ENCODE results near the gene CCNB1.
A peak's percentile ranks its signal among the peaks of the same experiment; 100 is the strongest.
"Not testable (repeated sequence)": the region's sequence is repeated elsewhere in the genome, so short reads cannot be mapped to it uniquely, and the experiment has no call there.

The CCNB1 gene

DNA sequence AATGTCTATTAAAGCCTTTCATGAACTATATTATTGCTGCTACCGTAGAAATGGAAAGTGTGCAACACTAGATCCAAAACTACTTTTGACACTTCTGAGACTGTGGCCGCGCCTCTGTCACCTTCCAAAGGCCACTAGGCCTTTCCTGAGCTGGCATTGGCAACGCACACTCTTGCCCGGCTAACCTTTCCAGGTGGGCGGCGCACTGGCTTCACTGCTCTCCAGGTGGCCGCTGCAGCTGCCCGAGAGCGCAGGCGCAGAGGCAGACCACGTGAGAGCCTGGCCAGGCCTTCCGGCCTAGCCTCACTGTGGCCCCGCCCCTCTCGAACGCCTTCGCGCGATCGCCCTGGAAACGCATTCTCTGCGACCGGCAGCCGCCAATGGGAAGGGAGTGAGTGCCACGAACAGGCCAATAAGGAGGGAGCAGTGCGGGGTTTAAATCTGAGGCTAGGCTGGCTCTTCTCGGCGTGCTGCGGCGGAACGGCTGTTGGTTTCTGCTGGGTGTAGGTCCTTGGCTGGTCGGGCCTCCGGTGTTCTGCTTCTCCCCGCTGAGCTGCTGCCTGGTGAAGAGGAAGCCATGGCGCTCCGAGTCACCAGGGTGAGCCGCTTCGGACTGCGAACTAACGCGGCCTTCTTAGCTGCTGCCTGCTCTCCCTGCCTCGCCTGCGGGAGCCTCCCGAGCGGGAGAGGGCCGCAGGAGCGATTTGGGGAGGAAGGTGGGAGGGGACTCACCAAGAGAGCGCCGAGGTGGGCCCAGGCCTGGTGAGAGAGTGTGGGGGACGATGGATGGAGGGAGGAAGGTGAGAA, at the start of gene CCNB1:
CCNB1 (plus strand) TSS at position 465 of the 807 bp plus-strand sequence; CDS start at position 578, 113 bp downstream.
- DNase-seq: peak; percentile 97 to 99

DNA sequence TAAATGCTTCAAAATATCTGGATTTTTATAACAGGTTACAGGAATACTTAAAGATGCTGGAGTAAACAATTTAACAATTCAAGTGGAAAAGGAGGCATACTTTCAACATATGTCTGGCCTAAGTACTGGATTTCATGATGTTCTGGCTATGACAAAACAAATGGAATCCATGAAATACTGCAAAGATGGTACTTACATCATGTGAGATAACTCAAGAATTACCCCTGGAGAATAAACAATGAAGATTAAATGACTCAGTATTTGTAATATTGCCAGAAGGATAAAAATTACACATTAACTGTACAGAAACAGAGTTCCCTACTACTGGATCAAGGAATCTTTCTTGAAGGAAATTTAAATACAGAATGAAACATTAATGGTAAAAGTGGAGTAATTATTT, 37.5 kb upstream of the CCNB1 start:
- DNase-seq: no peak

DNA sequence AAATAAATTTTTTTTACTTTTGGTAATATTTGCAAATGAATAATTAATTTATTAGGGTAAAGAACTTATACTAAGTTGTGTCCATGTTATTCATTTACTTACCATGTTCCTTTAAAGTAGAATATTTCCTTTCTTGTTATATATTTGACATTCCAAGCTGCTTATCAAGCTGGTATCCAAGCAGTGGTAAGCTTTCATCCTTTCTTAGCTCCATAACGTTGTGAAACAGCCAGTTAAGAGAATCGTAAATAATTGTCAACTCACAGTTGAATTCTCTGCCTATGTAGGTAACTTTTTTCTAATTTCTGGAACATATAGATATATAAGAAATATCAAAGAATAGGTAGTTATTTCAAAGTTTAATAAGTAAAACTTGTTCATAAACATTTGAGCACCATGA, 36.7 kb upstream of the CCNB1 start:
- DNase-seq: no peak

DNA sequence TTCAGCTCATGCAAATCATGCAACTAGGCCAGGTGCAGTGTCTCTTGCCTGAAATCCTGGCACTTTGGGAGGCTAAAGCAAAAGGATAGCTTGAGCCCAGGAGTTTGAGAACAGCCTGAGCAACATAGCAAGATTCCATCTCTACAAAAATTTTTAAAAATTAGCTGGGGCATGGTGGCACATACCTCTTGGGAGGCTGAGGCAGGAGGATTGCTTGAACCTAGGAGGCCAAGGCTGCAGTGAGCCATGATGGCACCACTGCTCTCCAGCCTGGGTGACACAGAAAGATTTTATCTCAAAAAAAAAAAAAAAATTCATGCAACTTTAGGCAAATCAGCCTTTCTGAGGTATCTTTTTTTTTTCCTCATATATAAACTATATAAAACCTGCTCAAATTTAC, 35.6 kb upstream of the CCNB1 start:
- no peak for DNase-seq

DNA sequence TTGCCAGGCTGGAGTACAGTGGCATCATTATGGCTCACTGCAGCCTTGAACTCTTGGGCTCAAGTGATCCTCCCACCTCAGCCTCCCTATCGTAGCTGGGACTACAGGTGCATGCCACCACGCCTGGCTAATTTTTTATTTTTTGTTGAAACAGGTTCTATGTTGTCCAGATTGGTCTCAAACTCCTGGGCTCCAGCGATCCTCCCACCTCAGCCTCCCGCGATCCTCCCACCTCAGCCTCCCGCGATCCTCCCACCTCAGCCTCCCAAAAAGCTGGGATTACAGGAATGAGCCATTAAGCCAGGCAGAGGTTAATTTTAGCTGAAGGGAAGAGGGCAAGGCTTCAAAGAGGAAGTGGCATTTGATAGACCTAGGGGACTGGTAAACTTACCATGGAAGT, 32.8 kb upstream of the CCNB1 start:
- DNase-seq: no peak

DNA sequence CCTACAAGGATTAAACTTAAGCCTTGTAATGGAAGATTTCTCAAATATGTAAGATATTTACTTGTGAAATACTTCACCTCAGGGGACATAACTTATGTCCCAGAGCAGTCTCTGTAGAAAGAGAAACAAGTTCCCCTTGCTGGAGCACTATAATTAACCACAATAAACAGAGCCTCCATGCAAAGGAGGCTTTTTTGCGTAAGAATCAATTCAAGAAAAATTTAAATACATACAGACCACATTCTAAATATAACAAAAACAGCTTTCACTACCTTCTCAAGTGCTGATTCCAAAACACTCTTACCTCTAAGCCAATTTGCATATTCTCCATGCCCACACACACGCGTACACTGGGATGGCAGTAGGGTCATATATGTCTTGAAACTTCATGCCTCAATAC, 30.7 kb upstream of the CCNB1 start:
- no peak for DNase-seq

DNA sequence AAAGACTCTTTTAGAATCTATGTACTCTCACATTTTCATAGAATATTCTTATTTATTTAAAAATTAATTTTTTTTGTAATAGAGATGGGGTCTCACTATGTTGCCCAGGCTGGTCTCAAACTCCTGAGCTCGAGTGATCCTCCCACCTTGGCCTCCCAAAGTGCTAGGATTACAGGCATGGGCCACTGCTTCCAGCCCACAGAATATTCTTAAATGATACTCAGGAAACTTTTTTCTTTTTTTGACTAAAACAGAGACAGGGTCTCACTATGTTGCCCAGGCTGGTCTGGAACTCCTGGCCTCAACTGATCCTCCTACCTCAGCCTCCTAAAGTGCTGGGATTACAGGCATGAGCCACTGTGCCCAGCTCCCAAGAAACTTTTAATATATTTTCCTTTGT, 29.7 kb upstream of the CCNB1 start:
- not testable (repeated sequence) for DNase-seq

DNA sequence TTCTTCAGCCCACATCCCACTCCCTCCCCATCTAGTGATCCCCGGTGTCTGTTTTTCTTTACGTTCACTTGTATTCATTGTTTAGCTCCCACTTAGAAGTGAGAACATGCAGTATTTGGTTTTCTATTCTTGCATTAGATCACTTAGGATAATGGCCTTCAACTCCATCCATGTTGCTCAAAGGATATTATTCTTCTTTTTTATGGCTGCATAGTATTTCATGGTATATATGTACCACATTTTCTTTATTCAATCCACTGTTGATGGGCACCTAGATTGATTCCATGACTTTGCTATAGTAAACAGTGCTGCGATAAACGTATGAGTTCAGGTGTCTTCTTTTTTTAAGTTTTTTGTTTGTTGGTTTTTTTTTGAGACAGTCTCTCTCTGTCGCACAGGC, 29.1 kb upstream of the CCNB1 start:
- DNase-seq: no peak

DNA sequence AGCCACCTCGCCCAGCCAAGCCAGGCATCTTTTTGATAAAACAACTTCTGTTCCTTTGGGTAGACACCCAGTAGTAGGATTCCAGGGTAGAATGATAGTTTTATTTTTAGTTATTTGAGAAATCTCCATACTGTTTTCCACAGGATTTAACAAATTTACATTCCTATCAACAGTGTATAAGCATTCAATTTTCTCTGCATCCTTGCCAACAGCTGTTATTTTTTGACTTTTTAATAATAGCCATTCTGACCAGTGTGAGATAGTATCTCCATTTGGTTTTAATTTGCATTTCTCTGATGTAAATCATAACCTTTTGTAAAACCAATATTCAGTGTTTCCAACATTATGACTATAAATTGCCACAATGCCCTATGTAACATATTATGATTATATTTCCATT, 28.2 kb upstream of the CCNB1 start:
- no peak for DNase-seq

DNA sequence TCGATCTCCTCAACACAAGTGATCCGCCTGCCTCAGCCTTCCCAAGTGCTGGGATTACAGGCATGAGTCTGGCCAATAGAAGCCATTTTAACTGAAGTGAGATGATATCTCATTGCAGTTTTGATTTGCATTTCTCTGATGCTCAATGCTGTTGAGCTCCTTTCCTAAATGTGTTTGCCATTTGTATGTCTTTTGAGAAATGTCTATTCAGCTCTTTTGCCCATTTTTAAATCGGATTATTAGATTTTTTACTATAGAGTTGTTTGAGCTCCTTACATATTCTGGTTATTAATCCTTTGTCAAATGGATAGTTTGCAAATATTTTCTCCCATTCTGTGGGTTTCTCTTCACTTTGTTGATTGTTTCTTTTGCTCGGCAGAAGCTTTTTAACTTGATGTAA, 26.7 kb upstream of the CCNB1 start:
- DNase-seq: not testable (repeated sequence)

DNA sequence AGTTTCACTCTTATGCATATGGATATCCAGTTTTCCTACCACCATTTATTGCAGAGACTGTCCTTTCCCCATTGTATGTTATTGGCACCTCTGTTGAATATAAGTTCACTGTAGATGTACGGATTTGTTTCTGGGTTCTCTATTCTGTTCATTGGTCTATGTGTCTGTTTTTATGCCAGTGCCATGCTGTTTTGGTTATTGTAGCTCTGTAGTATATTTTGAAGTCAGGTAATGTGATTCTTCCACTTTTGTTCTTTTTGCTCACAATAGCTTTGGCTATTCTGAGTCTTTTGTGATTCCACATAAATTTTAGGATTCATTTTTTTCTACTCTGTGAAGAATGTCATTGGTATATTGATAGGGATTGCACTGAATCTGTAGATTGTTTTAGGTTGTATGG, 26.1 kb upstream of the CCNB1 start:
- no peak for DNase-seq

DNA sequence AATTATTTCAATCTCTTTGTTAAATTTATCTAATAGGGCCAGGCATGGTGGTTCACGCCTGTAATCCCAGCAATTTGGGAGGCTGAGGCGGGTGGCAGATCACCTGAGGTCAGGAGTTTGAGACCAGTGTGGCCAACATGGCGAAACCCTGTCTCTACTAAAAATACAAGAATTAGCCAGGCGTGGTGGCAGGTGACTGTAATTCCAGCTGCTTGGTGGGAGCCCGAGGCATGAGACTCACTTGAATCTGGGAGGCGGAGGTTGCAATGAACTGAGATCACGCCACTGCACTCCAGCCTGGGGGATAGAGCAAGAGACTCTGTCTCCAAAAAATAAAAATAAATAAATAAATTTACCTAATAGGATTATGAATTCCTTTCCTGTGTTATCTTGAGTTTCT, 18.4 kb upstream of the CCNB1 start:
- DNase-seq: not testable (repeated sequence)

DNA sequence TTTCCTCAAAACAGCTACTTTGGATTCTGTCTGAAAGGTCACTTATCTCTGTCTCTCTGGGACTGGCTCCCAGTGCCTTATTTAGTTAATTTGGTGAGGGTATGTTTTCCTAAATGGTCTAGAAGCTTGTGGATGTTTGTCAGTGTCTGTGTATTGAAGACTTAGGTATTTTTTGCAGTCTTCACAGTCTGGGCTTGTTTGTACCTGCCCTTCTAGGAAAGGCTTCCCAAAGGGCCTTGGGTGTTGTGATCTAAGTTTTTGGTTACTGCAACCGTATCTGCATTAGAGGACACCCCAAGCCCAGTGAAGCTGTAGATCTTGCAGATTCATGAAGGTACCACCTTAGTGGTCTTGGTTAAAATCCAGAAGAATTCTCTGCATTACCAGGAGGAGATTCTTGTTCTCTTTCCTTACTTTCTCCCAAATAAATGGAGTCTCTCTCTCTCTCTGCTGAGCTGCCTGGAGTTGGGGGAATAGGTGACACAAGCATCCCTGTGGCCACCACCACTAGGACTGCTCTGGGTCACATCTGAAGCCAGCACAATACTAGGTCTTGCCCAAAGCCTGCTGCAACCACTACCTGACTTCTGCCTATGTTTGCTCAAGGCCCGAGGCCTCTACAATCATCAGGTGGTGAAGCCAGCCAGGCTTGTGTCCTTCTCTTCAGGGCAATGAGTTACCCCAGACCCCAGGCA, 17.8 kb upstream of the CCNB1 start:
- no peak for DNase-seq

DNA sequence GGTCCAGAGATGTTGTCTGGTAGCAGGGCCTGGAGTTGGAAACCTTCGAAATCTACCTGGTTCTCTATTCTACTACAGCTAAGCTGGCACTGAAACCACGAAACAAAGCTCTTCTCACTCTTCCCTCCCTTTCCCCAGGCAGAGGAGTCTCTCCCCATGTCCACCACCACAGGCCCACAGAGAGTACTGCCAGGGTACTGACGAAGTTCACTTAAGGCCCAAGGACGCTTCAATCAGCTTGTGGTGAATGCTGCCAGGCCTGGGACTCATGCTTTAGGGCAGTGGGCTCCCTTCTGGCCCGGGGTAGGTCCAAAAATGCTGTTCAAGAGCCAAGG, 17.3 kb upstream of the CCNB1 start:
- DNase-seq: no peak

DNA sequence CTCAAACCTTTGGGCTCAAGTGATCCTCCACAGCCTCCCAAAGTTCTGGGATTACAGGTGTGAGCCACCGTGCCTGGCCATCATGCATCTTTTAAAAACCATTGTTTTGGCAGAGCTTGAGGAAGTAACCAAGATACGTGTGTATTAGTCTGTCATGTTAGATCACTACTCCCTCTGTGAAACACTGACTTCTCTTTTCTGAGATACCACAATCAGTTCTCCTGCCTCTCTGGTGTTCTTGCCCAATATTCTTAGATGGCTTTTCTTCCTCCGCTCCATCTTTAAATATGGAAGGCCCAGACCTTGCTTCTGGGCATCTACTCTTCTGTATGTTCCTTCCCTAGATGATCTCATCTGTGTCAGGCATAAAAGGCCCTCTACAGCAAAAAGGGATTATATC, 14.2 kb upstream of the CCNB1 start:
- no peak for DNase-seq

DNA sequence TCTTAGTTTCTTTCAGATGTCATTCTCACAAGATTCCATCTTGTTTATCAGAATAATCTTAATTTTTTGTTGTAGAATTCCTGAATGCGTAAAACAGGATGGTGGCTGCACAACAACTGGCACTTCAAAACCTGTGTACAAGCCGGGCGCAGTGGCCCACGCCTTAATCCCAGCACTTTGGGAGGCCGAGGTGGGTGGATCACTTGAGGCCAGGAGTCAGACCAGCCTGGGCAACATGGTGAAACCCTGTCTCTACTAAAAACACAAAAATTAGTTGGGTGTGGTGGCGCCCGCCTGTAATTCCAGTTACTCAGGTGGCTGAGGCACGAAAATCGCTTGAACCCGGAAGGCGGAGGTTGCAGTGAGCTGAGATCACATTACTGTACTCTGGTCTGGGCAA, 10.5 kb upstream of the CCNB1 start:
- DNase-seq: no peak

DNA sequence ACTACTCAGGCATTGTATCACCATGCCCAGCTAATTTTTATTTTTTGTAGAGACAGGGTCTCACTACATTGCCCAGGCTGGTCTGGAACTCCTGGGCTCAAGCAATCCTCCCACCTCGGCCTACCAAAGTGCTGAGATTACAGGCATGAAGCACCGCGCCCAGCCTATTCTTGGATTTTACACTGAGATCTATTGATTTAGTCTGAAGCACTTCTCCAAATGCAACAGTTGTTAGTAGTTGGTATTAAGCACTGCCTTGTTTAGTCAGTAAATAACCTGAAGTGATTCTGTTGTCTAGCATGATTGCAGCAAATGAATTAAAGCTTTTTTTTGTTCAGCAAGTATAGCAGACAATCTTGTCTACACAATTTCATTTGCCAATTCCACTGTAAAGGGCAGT, 8.9 kb upstream of the CCNB1 start:
- no peak for DNase-seq

DNA sequence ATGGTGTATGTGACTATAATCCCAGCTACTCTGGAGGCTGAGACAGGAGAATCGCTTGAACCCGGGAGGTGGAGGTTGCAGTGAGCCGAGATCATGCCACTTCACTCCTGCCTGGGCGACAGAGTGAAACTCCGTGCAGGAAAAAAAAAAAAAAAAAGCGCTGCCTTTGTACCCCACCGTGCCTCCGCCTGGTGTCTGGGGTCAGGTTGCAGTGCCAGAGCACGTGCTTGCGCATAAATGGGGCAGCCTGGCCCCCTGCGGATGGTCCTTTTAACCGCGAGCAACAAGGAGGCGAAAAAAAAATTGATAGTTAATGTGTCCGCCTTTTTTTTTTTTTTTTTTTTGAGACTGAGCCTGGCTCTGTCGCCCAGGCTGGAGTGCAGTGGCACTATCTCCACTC, 6.3 kb upstream of the CCNB1 start:
- no peak for DNase-seq

DNA sequence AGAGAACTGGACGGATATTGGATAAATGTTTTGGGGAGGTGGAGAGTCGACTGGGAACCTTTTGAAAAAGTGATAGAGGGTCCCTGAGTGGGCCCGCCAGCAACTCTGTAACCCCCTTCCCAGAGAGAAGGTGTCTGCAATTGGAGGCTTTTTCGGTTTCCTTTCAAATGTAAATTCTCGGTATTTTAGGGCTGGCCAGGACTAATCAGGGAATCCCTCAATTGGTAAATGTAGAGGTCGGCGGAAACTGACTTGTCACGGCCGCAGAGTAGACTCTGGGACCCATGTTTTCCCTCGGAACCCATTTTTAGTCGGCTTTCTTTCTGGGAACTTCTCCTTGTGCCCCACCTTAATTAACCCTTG, 524 bp downstream of the CCNB1 start:
- DNase-seq: no peak

DNA sequence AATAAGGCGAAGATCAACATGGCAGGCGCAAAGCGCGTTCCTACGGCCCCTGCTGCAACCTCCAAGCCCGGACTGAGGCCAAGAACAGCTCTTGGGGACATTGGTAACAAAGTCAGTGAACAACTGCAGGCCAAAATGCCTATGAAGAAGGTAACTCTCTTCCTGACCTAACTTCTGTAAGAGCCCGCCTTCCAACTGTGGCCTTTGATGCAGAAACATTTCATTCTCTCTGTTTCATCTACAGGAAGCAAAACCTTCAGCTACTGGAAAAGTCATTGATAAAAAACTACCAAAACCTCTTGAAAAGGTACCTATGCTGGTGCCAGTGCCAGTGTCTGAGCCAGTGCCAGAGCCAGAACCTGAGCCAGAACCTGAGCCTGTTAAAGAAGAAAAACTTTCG, 979 bp downstream of the CCNB1 start:
- no peak for DNase-seq

DNA sequence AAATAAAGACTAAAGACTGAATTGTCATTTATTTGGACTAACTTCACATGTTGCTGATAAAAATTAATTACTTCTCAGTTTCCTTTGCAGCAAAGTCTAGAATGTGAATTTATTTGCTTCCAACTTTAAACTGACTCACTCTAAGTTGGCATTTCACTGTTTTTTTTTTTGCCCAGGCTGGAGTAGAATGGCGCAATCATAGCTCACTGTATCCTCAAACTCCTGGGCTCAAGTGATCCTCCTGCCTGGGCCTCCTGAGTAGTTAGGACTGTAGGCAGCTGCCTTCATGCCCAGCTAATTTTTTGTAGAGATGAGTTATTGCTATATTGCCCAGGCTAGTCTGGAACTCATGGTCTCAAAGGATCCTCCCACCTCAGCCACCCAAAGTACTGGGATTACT, 3.5 kb downstream of the CCNB1 start:
- no peak for DNase-seq

DNA sequence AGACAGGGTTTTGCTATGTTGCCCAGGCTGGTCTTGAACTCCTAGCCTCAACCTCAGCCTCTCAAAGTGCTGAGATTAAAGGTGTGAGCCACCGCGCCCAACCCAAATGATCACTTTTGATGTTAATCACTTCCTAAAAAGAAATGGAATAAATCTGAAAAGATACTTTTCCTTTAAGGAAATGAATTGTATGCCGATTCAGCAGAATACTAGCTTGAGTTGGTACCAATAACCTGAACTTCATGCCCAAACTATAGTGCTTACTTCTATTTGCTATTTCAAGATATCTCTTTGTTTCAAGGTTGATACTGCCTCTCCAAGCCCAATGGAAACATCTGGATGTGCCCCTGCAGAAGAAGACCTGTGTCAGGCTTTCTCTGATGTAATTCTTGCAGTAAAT, 4.0 kb downstream of the CCNB1 start:
- DNase-seq: no peak

DNA sequence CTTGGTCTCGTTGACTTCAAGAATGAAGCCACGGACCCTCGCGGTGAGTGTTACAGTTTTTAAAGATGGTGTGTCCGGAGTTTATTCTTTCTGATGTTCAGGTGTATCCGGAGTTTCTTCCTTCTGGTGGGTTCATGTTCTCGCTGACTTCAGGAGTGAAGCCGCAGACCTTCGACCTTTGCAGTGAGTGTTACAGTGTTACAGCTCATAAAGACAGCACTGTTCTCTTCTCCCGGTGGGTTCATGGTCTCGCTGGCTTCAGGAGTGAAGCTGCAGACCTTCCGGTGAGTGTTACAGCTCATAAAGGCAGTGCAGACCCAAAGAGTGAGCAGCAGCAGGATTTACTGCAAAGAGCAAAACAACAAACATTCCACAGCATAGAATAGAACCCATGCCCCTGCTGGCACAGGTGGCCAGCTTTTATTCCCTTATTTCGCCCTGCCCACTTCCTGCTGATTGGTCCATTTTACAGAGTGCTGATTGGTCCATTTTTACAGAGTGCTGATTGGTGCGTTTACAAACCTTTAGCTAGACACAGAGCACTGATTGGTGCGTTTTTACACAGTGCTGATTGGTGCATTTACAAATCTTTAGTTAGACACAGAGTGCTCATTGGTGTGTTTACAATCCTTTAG, 14.8 kb downstream of the CCNB1 start:
- not testable (repeated sequence) for DNase-seq

DNA sequence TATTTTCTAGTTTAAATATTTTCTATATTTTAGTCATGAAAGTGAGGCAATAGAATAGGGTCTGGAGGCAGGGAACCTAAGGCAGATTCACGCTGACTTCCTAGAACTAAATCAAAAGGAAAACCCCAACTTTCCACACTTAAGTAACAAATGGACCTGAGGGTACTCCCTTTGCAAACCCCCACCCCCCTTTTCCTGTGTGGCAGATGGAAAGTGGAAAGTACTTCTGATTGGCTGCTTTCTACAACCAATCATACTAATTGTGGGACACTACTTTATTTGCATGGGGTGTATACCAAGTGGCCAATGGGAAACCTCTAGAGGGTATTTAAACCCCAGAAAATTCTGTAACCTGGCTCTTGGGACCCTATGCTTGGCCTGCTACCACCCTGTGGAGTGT, 17.7 kb downstream of the CCNB1 start:
- DNase-seq: no peak

All from SHP77 (cell line).